ENCODE measurements around the gene TAS1R3.

Gene TAS1R3

DNA sequence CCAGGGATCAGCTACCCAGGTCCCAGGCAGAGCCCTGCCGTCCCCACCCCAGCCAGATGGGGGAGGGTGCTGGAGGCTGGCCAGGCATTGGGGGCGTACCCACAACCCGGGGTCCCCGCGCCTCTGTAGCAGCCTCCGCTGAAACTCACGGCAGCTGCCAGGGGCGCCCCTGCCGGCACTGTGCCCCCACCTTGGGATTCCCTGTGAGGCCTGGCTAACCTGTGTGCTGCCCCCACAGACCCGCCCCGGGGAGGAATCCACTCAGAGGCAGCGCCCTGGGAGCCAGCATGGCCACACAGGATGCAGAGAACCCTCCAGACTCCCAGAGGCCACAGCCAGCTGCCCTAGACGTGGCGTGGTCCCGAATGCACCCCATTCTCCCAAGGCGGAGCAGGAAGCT, 14.3 kb downstream of the TAS1R3 start:
- no peak for ATAC-seq
- TF ChIP-seq ZNF8 (CRISPR knock-in tag; IDR thresholded peaks at IDR 0.05) (no peak), ZNF565 (CRISPR knock-in tag; conservative IDR thresholded peaks at IDR 0.05; ENCODE audit: low read depth) (no peak), ARNTL (CRISPR knock-in tag; IDR thresholded peaks at IDR 0.05; ENCODE audit: borderline replicate concordance, low read depth) (no peak), TCF4 (CRISPR knock-in tag; IDR thresholded peaks at IDR 0.05; ENCODE audit: borderline replicate concordance) (no peak), RARB (CRISPR knock-in tag; IDR thresholded peaks at IDR 0.05) (no peak), ESRRG (CRISPR knock-in tag; IDR thresholded peaks at IDR 0.05) (no peak), CSDC2 (CRISPR knock-in tag; IDR thresholded peaks at IDR 0.05) (no peak), TOX (CRISPR knock-in tag; IDR thresholded peaks at IDR 0.05; ENCODE audit: borderline replicate concordance) (no peak), ZFP30 (CRISPR knock-in tag; IDR thresholded peaks at IDR 0.05) (no peak), OSR1 (CRISPR knock-in tag; IDR thresholded peaks at IDR 0.05) (no peak), SNAI2 (CRISPR knock-in tag; IDR thresholded peaks at IDR 0.05) (no peak), ZFP3 (CRISPR knock-in tag; IDR thresholded peaks at IDR 0.05) (no peak), BACH2 (CRISPR knock-in tag; IDR thresholded peaks at IDR 0.05; ENCODE audit: borderline replicate concordance) (no peak), PPARA (CRISPR knock-in tag; IDR thresholded peaks at IDR 0.05; ENCODE audit: borderline replicate concordance) (no peak)
- TF ChIP-seq, protein P1, sequence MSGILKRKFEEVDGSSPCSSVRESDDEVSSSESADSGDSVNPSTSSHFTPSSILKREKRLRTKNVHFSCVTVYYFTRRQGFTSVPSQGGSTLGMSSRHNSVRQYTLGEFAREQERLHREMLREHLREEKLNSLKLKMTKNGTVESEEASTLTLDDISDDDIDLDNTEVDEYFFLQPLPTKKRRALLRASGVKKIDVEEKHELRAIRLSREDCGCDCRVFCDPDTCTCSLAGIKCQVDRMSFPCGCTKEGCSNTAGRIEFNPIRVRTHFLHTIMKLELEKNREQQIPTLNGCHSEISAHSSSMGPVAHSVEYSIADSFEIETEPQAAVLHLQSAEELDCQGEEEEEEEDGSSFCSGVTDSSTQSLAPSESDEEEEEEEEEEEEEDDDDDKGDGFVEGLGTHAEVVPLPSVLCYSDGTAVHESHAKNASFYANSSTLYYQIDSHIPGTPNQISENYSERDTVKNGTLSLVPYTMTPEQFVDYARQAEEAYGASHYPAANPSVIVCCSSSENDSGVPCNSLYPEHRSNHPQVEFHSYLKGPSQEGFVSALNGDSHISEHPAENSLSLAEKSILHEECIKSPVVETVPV (CRISPR knock-in tag; IDR thresholded peaks at IDR 0.05): no peak
- TF ChIP-seq, protein P2, sequence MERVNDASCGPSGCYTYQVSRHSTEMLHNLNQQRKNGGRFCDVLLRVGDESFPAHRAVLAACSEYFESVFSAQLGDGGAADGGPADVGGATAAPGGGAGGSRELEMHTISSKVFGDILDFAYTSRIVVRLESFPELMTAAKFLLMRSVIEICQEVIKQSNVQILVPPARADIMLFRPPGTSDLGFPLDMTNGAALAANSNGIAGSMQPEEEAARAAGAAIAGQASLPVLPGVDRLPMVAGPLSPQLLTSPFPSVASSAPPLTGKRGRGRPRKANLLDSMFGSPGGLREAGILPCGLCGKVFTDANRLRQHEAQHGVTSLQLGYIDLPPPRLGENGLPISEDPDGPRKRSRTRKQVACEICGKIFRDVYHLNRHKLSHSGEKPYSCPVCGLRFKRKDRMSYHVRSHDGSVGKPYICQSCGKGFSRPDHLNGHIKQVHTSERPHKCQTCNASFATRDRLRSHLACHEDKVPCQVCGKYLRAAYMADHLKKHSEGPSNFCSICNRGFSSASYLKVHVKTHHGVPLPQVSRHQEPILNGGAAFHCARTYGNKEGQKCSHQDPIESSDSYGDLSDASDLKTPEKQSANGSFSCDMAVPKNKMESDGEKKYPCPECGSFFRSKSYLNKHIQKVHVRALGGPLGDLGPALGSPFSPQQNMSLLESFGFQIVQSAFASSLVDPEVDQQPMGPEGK (CRISPR knock-in tag; IDR thresholded peaks at IDR 0.05; ENCODE audit: borderline replicate concordance): no peak
- TF ChIP-seq, protein P3, sequence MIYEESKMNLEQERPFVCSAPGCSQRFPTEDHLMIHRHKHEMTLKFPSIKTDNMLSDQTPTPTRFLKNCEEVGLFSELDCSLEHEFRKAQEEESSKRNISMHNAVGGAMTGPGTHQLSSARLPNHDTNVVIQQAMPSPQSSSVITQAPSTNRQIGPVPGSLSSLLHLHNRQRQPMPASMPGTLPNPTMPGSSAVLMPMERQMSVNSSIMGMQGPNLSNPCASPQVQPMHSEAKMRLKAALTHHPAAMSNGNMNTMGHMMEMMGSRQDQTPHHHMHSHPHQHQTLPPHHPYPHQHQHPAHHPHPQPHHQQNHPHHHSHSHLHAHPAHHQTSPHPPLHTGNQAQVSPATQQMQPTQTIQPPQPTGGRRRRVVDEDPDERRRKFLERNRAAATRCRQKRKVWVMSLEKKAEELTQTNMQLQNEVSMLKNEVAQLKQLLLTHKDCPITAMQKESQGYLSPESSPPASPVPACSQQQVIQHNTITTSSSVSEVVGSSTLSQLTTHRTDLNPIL (CRISPR knock-in tag; IDR thresholded peaks at IDR 0.05; ENCODE audit: low read depth): no peak
- TF ChIP-seq, protein P4, sequence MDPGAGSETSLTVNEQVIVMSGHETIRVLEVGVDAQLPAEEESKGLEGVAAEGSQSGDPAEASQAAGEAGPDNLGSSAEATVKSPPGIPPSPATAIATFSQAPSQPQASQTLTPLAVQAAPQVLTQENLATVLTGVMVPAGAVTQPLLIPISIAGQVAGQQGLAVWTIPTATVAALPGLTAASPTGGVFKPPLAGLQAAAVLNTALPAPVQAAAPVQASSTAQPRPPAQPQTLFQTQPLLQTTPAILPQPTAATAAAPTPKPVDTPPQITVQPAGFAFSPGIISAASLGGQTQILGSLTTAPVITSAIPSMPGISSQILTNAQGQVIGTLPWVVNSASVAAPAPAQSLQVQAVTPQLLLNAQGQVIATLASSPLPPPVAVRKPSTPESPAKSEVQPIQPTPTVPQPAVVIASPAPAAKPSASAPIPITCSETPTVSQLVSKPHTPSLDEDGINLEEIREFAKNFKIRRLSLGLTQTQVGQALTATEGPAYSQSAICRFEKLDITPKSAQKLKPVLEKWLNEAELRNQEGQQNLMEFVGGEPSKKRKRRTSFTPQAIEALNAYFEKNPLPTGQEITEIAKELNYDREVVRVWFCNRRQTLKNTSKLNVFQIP (CRISPR knock-in tag; IDR thresholded peaks at IDR 0.05; ENCODE audit: borderline replicate concordance, low read depth): no peak
- TF ChIP-seq, protein P5, sequence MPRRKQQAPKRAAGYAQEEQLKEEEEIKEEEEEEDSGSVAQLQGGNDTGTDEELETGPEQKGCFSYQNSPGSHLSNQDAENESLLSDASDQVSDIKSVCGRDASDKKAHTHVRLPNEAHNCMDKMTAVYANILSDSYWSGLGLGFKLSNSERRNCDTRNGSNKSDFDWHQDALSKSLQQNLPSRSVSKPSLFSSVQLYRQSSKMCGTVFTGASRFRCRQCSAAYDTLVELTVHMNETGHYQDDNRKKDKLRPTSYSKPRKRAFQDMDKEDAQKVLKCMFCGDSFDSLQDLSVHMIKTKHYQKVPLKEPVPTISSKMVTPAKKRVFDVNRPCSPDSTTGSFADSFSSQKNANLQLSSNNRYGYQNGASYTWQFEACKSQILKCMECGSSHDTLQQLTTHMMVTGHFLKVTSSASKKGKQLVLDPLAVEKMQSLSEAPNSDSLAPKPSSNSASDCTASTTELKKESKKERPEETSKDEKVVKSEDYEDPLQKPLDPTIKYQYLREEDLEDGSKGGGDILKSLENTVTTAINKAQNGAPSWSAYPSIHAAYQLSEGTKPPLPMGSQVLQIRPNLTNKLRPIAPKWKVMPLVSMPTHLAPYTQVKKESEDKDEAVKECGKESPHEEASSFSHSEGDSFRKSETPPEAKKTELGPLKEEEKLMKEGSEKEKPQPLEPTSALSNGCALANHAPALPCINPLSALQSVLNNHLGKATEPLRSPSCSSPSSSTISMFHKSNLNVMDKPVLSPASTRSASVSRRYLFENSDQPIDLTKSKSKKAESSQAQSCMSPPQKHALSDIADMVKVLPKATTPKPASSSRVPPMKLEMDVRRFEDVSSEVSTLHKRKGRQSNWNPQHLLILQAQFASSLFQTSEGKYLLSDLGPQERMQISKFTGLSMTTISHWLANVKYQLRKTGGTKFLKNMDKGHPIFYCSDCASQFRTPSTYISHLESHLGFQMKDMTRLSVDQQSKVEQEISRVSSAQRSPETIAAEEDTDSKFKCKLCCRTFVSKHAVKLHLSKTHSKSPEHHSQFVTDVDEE (CRISPR knock-in tag; IDR thresholded peaks at IDR 0.05): no peak

DNA sequence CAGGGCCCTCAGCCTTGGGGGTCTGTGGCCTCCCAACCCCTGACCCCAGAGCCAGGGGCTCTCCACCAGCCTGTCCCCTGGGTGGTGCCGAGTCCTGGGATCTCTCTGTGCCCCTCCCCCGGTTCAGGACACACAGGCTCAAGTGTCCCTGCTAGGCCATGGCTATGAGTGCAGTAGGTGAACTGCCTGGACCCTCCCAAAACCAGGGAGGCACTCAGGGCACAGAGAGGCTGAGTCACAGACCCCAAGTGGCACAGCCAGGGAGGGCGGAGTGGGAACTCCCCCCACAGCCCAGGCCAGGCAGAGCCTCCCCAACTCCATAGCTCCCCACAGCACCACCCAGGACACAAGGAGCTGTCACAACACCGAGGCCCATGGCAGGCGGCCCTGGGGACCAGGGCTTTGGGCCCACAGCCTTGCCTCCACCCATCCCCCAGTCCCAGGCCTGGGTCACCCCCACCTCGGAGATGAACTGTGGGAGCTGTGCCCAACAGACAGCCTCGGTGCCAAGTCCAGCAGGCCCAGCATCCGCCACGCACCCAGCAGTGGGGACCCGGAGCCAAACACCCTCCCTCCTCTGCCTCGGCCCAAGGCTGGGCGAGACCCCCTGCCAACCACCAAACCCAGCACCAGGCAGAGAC, 14.9 kb downstream of the TAS1R3 start:
- TF ChIP-seq CSDC2 (CRISPR knock-in tag; IDR thresholded peaks at IDR 0.05) (no peak), TCF4 (CRISPR knock-in tag; IDR thresholded peaks at IDR 0.05; ENCODE audit: borderline replicate concordance) (no peak), ZNF565 (CRISPR knock-in tag; conservative IDR thresholded peaks at IDR 0.05; ENCODE audit: low read depth) (no peak), BACH2 (CRISPR knock-in tag; IDR thresholded peaks at IDR 0.05; ENCODE audit: borderline replicate concordance) (no peak)
- TF ChIP-seq, protein P5 (CRISPR knock-in tag; IDR thresholded peaks at IDR 0.05): no peak
- TF ChIP-seq, protein P4 (CRISPR knock-in tag; IDR thresholded peaks at IDR 0.05; ENCODE audit: borderline replicate concordance, low read depth): no peak
- no peak for ATAC-seq
